ENCODE data around the gene AATK.

AATK gene

DNA sequence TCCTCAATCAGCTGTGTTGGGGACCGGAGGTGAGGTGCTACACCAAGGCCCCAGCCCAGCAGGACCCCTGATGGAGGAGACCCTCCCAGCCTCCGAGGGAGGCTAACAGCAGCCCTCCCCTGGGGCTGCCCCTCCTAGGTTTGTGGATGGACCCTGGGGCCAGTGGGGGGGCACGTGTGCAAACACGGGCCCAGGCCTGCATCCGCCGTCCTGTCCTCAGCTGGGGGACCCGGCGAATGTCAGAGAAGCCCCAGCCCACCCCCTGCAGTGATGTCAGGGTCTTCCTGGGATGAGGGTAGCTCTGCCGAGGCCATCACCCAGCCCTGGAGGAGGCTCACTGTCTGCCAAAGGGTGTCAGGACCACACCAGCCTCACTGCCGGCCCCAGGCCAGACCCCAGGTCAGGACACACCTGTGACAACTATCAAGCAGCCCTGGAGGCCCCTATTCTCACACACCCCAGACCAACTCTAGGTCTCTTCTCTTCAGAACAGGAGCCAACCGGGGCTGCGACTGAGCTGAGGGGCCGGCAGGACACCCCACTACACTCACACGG, 30.0 kb upstream of the AATK start:
- DNase-seq (ENCODE audit: low read depth): no peak

DNA sequence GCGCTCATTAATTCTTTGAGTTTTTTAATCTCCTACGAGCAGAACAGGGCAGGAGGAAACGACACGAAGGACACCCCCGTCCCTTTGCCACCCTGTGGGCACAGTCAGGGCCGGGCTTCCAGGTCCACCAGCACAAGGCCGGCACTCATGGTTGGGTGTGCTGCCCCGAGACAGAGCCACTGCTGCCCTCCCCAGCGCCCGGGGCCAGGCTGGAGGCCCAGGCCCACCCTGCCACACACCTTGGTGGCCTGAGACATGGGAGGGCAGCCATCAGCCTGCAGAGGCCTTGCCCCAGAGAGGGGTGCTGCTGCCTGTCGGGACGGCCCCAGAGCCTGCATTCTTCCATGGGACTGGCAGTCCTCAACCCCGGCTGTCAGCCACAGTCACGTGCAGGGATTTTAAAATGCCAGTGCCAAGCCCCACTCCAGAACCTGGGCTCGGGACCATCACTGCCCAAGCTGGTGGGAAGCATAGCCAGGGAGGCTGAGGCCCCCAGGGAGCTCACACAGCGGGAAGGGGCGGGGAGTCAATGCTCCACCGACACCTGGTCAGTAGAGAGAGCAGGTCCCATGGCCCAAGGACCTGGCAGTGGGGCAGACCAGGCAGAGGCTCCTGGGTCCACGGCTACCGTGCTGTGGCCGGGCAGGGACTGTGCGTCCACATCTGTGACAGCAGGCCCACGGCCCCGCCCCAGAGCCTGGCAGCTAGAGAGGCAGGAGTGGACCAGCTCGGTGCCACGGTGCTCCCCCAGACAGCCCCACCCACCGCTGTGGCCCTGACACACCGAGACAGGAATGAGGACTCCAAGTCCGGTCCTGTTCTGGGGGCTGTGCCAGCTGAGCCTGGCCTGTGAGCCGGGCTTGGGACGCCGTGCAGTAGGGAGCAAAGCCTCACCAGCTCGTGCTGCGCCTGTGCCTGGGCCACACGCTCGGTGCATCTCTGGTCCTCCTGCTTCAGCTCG, 29.2 kb upstream of the AATK start:
- DNase-seq (ENCODE audit: low read depth): no peak

DNA sequence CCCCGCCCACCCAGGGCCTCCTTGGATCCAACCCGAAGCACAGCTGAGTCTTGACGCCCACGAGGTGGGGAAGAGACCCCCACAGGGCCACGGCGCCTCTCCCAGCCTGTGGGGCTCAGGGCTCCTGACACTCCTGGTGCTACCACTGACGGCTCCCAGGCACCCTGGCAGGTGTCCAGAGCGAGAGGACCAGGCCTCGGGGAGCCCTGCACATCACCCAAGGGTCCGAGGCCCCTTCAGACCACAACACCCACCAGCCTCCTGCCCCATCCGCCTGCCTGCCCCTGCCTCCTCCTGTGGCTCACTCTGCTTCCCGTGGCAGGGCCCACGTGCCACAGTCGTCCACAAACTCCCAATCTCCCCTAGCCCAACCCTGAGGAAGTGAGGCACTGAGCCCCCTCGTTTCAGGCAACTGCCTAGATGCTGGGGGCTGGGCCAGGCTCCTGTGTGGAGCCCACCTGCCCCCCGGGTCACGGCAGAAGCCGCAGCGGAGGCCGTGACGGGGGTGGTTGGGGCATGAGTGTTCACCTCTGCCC, 28.3 kb upstream of the AATK start:
- no peak for DNase-seq (ENCODE audit: low read depth)

DNA sequence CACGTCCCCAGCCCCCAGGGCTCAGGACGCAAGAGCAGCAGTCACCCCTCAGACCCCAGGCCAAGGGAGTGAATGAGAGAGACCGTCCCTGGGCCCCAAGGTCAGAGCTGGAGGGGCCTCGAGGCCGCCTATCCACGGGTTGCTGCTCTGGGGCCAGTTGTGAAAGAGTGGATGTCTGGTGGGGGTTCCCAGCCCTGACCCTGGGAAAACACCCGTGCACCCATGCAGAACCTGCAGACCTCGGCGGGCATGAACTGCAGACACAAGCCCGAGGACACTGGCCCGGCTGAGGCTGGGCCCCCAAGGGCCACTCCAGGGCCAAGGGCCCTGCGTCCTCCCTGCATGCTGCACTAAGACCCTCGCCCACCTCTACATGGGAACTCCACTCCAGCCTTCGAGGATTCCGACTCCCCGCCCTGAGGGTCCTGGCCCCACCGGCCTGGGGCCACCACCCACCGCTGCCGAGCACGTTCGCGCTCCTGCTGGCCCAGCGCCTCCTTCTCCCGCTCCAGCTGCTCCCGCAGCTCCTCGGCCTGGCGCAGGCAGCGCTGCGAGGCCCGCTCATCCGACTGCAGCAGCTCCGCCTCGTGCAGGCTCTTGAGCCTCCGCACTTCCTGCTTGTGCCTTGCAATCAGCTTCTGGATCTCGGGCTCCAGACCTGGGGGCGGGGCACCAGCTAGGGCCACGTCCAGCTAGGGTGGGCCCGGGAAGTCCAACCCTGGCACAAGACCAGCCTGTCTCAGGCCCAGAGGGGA, 27.6 kb upstream of the AATK start:
- DNase-seq (ENCODE audit: low read depth): no peak

DNA sequence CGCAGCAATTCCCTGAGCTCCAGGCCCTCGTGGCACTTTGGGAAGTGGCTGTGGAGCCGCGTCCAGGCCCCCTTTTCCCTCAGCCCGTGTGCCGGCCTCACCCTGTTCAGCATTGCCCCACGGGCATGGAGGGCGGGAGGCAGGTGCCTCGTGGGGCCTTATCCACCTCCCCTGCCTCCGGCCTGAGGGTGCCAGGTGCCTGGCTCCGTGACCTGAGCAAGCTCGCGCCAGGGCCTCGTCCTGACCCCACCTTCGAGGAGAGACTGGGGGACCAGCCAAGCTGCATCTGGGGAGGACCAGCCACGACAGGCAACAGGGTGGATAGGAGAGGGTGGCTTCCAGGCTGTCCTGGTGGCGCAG, 27.0 kb upstream of the AATK start:
- DNase-seq (ENCODE audit: low read depth): no peak

DNA sequence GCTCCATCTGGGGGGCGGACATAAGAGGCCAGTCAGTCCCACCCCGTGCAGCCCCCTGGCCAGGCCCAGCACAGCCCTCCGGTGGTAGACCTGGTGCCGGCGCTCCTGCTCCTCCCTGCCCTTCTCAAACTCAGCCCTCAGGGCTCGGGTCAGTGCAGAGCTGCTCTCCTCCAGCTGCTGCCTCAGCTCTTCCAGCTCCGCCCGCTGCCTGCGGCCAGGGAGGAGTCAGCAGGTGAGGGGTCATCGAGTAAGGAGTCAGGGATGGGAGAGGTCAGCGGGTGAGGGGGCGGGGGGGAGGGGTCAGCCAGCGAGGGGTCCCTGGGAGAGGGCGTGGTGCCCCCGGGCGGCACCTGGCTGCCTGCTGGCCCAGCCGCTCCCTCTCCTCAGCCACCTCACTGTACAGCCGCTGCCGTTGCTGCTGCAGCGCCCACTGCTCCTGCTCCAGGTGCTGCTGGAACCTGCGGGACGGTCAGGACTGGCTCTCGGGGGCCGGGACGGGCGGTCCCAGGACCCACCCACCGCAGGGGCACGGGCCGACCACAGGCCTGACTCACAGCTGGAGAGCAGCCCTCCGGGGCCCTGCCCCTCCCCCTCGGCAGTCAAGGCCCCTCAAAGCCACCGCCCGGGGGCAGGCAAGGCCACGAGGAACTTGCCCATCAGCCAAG, 26.5 kb upstream of the AATK start:
- no peak for DNase-seq (ENCODE audit: low read depth)

DNA sequence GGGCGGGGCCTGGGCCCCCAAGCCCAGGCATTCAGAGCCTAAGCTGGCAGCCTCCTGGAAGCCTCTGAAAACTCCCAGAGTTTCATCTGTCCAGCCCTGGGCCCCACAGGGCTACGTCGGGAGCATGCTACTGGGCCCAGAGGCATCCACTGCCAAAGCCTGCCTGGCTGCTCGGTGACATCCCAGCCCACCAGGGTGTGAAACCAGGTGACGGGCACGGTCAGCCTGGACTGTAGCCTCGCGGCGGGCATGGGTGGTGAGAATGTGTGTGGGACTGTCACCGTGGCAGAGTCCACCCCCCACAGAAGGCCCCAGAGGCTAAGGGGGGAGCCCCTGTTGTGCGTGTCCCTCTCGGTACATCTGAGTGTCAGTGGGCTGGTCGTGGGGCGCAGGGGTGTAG, 25.6 kb upstream of the AATK start:
- DNase-seq (ENCODE audit: low read depth): no peak

DNA sequence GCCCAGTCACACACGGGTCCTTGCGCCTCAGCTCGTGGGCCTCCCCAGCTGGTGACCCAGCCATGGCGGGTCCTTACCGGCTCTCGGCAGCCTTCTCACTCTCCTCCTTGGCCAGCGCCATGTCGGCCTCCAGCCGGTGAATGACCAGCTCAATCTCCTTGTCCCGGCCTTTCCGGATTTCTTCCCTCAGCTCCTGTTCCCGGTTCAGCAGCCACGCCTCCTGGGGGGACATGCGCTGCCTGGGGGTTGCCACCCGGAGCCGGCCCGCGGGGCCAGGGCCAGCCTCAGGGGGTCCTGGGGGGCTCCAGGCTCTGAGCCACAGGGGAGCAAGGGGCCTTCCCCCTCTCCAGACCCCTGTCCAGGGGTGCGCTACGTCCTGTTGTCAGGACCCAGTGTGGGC, 25.1 kb upstream of the AATK start:
- no peak for DNase-seq (ENCODE audit: low read depth)

DNA sequence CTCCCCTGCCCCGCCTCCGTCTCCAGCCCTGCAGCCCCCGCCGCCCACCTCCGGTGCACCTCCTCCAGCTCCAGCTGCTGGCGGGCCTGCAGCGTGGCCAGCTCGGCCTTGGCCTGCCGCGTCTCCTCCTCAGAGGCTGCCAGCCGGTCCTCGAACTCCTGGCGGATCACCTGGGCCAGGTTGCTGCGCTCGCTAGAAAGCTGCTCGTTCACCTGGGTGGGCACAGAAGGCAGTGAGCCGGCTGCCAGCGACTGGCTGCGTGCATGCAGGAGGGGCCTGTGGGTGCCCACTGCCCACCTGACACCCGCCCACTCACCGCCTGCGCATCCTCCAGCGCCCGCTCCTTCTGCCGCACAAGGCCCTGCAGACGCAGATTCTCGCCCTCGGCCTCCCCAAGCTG, 24.6 kb upstream of the AATK start:
- no peak for DNase-seq (ENCODE audit: low read depth)

DNA sequence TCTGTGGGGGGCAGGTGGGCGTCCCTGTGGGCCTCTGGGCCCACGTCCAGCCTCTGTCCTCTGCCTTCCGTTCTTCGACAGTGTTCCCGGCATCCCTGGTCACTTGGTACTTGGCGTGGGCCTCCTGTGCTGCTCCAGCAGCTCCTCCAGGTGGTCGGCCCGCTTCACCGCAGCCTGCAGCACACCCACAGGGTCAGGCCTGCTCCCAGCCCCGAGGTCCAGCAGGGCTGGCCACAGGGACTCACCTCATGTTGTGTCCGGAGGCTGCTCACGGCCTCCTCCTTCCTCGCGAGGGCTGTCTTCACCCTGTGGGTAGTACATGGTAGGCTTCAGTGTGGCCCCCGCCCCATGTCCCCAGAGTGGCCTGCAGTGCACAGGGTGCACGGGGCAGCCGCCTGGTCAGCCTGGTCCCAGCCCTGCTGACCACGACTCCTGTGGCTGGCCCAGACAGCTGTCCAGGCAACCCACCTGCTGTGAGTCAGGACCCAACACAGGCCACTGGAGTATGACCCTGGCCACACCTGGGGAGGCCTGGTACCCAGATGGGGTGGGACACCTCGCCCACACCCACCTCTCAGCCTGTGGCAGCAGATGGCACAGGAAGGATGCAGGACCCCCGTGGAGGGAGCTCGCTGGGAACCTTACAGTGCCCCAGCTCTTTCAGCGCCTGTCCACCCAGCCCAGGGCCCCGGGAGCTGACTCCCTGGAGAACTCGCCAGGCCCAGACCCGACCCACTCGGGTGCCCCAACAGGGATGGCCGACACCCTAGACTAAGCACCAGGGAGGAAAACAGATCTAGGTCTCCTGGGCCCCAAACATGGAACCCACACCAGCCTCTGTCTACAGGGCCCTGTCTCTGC, 23.9 kb upstream of the AATK start:
- DNase-seq (ENCODE audit: low read depth): no peak

DNA sequence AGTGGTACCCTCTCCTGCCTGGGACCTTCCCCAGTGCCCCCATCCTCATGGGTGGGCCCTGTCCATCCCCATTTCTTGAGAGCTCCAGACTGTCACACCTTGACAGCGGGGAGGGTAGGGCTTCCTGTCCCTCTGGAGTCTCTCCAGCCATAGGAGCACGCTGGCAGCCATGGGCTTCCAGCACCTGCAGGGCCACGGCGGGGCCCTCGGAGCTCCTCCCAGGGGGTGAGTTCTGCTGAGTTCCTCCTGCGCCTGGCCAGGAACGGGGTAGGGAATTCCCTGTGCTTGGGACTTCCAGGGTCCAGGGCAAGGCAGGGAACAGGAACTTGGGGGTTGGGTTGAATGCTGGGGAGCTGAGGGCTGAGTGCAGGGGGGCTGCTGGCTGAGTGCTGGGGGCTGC, 23.0 kb upstream of the AATK start:
- DNase-seq (ENCODE audit: low read depth): no peak

DNA sequence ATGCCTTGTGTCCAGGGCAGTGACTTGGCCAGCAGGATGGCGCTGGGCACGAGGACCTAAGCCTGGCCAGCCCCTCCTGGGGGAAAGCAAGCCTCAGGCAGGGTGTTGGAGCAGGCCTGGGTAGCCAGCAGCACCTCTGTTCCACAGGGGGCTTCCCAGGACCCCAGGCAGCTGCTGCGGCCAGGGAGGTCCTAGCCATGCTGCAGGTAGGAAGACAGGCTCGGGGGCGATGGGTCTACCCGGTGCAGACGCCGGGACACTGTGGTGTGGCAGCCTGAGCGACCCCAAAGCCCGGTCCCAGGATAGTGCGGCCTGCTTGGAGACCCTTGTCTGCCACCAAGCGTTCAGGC, 22.4 kb upstream of the AATK start:
- DNase-seq (ENCODE audit: low read depth): no peak

DNA sequence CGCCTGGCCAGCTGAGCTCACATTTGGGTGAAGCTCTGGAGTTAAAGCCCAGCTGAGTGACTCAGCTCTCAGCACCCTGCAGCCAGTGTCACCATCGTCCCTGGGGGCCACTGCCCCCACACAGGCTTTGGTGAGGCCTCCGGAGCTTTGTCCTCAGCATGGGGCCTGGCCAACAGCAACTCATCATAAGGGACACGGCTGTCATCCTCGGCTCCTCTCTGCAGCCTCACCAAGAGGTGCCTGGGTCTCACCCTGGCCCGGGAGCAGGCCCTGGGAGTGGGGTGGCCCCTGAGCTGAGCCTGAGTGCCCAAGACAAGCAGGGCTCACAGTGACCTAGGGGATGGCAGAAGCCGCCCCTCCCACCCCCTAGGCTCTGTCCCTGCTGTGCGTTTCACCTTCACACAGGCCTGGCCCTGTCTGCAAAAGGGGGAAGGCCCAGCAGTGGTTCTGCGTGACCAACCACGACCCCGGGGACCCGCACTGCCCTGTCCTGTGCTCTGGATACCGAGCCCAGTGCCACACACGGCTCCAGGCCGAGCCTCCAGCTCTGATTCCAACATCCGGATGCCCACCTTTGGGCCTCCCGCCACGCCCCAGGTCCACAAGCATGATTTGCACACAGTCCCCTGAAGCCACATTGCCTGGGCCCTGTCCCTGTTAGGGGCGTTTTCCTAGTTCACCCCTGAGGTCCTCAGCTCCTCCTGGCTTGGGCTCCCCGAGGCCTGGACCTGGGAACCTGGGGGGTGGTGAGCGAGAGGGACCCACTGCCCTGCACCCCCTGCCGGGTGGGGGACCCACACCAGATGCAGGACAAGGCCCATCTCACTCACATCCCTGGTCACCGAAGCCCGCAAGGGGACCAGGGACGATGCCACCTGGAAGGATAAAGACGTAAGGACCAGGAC, 21.8 kb upstream of the AATK start:
- DNase-seq (ENCODE audit: low read depth): no peak

DNA sequence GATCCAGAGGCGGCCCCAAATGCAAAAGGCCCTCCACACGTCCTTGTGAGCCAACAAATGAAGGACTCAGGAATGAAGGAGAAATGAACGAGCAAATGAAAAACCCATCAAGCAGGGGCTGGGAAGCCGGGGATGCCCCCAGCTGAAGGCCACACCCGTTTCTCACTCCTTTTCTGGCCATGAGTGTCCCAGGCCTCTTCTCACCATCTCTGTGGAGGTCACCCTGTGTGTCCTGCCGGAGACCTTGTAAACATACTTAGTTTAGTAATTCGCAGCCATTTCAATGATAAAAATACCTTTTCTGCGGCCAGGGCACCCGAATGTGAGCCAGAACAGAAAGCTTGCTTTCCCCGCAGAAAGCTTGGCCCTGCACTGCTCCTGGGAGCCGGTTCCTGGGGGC, 21.1 kb upstream of the AATK start:
- no peak for DNase-seq (ENCODE audit: low read depth)

DNA sequence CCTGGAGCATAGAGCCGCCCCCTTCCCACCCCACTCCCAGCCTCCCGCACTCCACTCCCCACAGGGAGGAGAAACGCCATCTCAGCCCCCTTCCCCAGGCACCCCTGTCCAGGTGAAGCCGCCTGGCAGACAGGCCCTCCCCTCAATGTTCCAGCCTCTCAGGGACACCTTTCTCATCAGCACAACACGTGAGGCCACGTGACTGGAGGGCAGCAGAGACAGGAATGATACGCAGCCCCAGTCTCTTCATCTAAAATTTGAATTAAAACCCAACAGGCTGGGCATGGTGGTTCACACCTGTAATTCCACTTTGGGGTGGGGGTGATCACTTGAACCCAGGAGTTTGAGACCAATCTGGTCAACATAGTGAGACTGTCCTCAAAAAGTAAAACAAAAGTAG, 20.2 kb upstream of the AATK start:
- no peak for DNase-seq (ENCODE audit: low read depth)

DNA sequence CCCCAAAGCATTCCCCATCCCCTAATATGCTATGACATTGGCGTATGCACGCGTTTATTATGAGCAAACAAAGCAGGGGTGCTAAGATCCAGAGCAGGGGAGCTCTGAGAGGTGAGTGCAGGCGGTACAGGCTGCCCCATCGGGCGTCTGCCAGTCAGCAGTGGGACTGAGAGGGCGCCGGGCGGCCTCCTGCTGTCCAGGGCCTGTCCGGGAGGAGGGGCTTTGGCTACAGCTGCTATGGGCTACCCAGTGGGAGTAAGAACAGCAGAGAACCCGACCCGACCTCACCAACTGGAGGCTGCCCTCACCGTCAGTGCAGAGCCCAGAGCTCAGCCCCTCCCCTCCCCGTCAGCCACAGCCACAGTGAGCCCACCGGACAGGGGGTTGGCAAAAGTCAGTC, 18.5 kb upstream of the AATK start:
- DNase-seq (ENCODE audit: low read depth): no peak

DNA sequence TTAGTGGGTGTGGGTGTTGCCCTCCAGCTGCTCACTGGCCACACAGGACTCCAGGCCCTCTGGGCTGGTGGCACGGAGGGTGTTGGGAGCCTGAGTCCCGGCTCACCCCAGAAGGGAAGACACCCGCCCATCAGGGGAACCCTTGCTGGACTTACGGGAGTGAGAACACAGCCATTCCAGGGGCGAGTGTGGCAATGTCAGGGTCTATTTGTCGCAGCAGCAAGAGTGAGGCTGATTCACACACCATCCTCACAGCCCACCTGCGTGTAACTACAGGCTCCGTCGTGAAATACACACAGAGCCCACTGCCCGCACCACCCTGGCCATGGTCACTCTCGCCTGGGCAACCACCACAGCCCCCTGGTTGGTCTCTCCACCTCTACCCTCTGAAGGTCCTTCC, 17.8 kb upstream of the AATK start:
- no peak for DNase-seq (ENCODE audit: low read depth)

DNA sequence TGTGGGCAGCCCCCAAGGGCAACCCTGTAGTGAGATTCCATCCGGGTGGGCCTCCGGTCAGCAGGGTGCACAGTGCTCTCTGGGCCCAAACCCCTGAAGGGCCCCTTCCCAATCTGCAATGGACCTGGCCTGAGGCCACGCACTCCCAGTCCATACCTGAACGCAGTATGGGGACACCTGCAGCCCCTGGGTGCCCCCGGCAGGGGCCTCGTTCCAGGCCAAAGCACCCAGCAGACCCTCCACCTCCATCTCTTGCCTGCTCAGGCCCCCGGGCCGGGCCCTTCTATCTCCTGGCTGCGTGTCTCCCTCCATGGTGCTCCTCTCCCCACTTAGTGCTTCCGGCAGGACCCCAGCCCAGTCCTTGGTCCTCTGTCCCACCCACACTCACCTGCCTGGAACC, 17.3 kb upstream of the AATK start:
- DNase-seq (ENCODE audit: low read depth): no peak

DNA sequence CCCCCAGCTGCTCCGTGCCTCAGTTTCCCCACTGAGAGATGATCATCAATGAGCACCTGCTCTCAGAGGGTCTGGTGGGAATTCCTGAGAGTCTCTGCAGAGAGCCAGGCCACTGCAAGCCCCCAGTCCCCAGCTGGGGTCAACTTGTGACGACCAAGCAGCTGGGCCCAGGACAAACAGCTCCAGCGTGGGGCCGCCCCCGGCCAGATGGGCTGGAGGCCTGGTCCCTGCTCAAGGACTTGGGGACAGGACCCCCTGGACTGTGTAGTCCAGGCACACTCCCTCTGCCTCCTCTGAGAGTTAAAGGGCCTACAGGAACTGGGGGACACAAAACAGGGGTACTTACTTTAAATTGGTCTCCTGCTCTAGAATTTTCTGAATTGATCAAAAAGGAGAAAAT, 16.6 kb upstream of the AATK start:
- DNase-seq (ENCODE audit: low read depth): no peak

DNA sequence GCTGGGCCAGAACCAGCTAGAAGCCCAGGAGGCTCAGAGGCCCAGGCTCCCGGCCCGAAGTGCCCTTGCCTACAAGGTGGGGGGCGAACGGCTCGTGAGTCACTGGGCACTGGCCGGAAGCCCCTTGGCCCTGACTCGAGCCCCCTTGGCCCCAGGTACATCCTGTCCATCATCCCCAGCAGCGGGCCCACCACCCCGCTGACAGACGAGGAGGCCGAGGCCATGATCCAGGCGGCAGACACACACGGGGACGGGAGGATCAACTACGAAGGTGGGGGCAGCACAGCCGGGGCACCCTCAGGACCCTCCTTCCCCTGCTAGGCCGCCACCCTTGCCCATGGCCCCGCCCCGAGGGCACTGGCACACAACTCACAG, 15.8 kb upstream of the AATK start:
- no peak for DNase-seq (ENCODE audit: low read depth)
